H1 (cell line): Measurements from ENCODE around the gene RASGEF1C. TPM values are rescaled to one million over a fixed set of nuclear protein-coding genes. Genes with fewer than 3 reads are reported as not detected.

ENCODE experiments used
- ATF2 ChIP-seq: IDR thresholded peaks from 2 replicates; pipeline ENCODE4 v1.6.1; 2012; ENCODE audit warnings: low read length, inconsistent platforms
- JUND ChIP-seq: IDR thresholded peaks from 2 replicates; pipeline ENCODE4 v1.6.1; 2011; ENCODE audit warnings: mild to moderate bottlenecking, improper control_type of control experiment, low read length
- MAFK ChIP-seq: IDR thresholded peaks from 2 replicates; pipeline ENCODE4 v1.6.1; 2012; ENCODE audit warnings: low read depth, mild to moderate bottlenecking, improper control_type of control experiment, low read length
- NRF1 ChIP-seq: IDR thresholded peaks from 2 replicates; pipeline ENCODE4 v1.6.1; 2011; ENCODE audit warnings: mild to moderate bottlenecking, low read depth, low read length, improper control_type of control experiment
- RAD21 ChIP-seq, 2 experiments: IDR thresholded peaks in 1 of 2; conservative IDR thresholded peaks in 1 of 2; 2 replicates each; pipeline ENCODE4 v1.6.1; 2011; ENCODE audit warnings: low read depth in 2 of 2, low read length in 2 of 2, improper control_type of control experiment in 1 of 2, inconsistent platforms in 1 of 2, mild to moderate bottlenecking in 1 of 2, moderate library complexity in 1 of 2
- SP1 ChIP-seq: IDR thresholded peaks from 2 replicates; pipeline ENCODE4 v1.6.1; 2011; ENCODE audit warnings: low read depth, low read length
- YY1 ChIP-seq: IDR thresholded peaks from 2 replicates; pipeline ENCODE4 v1.6.1; 2011; ENCODE audit warnings: low read depth, mild to moderate bottlenecking, low read length
- polyA plus RNA-seq, 7 experiments: library from polyadenylated mRNA; depleted of rRNA in 3 of 7; stranded (reverse) in 5 of 7; unstranded in 2 of 7; fragments of >200 nt in 5 of 7; fragments of 200-250 nt in 2 of 7; gene quantifications; 1 replicate in 5 of 7; 2 replicates in 1 of 7; 4 replicates in 1 of 7; pipeline versions ENCODE4 v1.2.1 to v1.2.3, GENCODE V29; 2011 to 2013; ENCODE audit warnings: missing spikeins in 2 of 7, mixed read lengths in 2 of 7
- total RNA-seq: library from RNA; stranded (reverse); fragmentation: NEBNext Ultra II Directional; extraction: Animal tissue kit (Norgen Biotek cat#: 25700); gene quantifications from 2 replicates; pipeline ENCODE4 v1.2.1, GENCODE V29; 2021

The RASGEF1C gene
- total and polyA plus RNA-seq, 2 of the 8 experiments (the other 6 are each of a cell fraction or from before 2014, with no cell fraction given) = 0.26 to 0.61 TPM

DNA sequence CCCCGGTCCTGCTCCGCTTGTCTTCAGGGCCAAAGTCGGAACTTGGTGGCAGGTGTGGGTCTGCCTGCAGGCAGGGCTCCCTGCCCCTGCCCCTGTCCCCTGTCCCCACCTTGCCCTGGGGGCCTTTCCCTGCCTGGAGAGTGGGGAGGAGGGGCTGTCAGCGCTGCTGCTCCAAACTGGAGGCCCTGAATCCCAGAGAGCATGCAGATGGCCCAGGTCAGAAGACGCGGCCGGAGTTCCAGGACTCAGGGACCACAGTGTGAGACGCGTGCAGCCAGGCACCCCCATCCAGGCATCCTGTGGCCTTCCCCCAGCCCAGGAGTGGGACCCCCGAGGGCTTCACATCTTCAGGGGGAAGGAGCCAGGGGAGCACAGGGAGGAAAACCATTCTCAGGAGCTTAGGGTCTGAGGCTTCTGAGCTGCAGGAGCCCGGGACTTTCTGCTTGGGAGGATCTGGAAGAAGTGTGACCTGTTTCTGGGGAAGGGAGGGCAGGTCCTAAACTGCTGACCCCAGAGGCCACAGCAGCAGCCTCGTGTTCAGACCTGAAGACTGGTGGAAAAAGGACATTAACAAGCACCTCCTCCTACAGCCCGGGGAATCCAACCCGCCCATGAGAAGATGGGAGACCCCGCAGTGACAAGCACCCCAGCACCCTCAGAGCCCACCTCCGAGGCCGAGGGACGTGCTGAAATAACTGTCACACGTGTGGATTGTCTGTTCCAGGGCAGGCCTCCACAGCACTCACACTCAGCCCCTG, 38.0 kb downstream of the RASGEF1C start (continued):
- TF ChIP-seq ATF2 (no peak), JUND (no peak), MAFK (no peak), NRF1 (no peak), SP1 (no peak), RAD21 (IDR thresholded peaks at IDR 0.05 in 1 of 2, conservative IDR thresholded peaks at IDR 0.05 in 1 of 2; ENCODE audit: low read depth in 2 of 2, low read length in 2 of 2) (no peak), YY1 (no peak)
